Ramos (cell line): Measurements from ENCODE around the gene MEIS1.

Experiments
- in situ Hi-C: fragments of 300-500 bp; cut with MboI; formaldehyde crosslinking; loops from one replicate; pipeline ENCODE4 v1.14.3; 2022; ENCODE audit warnings: low sequenced_read_pairs; ENCODE audit not compliant: unreplicated experiment

MEIS1 gene

DNA sequence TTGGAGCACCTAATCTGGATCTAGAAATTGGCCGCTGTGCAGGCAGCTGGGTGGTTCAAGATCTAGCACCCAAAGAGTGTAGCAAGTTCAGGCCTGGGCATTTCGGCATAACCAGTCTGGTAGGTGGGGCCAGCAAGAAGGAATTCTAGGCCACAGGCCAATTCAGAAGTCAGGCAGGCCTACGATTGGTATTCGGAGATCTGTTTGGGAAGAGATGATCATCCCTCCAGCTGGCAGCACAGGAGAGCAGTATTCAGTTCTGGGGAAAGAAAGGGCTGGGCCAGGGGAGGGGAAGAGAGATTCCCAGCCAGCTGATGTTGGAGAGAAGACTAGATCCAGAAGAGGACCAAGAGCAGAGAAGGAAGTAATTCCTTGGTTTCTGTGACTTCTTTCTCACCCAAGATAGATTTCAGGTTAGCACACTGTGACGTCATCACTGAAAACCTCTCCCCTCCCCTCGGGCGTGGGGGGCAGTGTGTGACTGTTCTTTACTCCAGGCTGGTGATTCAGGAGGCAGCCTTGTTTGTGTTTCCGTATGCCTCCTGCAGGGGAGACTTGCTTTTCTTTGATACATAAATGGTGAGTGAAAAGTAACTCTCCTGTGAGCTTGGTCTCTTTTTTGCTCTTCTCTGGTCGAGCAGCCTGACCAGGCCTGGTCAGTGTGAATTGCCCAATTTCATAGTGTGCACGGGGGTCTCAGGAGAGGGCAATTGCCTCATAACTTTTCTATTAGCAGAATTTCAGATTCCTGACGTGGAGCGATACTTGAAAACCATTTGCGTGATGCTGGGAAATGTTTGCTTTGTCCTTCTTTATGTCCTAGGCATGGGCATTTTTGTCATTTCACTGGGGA lies 61.1 kb downstream of the MEIS1 start:
- in situ Hi-C loops = no loop called here

DNA sequence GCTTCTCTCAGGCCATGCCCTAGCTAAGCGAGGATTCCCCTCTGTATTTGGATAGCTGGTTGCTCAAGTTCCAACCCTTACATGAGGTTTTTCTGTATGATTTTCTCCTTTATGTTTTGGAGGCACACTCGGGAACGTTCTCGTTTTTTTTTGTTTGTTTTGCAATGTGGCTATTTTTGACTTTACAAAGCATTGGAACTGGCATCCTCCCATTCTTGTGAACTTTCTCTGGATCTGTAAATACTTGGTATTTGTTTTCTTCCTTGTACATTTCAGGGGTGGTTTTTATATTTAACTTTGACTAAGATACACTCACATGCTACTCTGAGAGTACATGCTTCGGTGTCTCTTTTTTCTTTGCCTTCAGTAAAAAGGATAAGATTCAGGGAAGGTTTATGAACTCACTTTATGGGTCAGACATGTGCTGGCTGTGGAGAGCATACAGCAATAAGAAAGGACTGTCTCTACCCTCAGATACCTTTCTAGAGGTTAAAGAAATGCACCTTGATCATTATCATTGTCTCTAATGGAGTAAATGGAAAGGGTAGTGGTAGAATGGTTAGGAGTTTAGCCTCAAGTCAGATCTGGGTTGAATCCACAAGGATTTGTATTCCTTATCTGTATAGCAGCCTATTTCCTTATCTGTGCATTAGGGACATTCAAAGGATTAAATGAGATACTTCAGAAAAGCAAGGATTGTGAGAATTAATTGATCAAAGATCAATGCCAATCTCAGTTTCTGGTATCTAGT lies 61.9 kb downstream of the MEIS1 start:
- in situ Hi-C loops = no loop called here

GRCh38 chr2:66497431-66498288 lies 62.7 kb downstream of the MEIS1 start:
- in situ Hi-C loops = no loop called here

DNA sequence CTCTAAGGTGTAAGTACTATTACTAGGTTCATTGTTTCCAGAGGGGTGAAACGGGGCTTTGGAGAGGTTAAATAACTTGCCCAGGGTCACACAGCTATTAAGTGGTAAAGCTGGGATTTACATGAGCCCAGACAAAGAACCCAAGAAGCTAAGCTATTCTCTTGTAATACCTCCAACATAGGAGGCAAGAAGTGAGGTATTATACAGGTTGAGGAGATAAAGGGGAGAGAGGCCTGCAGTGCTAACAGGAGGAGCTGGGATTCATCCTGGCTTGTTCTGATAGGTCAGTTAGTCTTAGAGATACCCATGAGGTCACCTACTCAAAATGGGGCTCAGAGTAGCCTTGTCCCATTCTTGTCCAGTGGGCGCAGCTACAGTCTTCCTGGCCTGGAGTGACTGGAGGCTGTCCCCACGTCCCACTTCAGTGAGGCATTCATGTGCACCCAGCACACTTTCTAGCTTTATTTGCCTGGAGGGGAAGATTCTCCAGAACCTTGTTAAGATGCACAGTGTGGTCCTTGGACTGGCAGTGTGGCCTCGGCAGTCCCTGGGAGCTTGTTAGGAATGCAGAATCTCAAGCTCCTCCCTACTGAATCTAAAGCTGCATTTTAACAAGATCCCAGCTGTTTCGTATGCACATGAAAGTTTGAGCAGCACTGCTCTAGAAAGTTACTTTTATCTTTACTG lies 63.5 kb downstream of the MEIS1 start:
- in situ Hi-C loops = no loop called here

DNA sequence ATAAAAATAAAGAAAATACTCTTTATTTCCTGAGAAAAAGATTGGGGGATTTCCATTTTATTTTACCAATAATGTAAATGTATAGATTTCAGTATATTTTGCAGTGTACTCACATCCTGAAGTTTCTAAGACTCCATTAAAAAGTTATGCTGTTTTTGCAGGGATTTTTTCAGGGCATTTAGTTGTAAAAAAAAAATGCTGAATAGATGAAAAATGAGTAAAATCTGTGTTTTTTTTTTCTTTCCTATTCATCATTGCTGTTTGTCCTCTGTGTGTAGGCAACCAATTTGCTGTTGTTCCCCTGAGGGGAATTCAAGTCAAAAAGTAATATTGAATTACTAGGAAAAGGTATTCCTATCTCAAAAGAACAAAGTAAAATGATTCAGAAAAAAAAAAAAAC lies 66.3 kb downstream of the MEIS1 start:
- in situ Hi-C loops = no loop called here

DNA sequence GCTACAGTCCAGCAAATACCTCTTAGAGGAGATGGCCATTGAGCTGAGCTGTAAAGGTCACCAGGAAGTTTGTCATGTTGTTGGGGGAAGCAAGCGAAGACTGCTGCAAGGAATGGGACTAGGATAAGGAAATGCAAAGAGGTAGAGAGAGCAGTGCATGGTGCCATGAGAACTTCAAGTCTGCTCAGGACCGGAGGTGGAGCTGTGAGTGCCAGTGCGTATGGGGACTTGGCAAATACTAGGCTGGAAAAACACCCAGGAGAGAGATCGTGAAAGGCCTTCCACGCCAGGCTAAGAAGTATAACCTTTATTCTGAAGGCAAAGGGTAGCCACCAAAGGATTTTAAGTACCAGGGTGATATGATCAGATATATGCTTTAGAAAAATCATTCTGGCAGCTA lies 71.3 kb downstream of the MEIS1 start:
- in situ Hi-C loops = no loop called here

DNA sequence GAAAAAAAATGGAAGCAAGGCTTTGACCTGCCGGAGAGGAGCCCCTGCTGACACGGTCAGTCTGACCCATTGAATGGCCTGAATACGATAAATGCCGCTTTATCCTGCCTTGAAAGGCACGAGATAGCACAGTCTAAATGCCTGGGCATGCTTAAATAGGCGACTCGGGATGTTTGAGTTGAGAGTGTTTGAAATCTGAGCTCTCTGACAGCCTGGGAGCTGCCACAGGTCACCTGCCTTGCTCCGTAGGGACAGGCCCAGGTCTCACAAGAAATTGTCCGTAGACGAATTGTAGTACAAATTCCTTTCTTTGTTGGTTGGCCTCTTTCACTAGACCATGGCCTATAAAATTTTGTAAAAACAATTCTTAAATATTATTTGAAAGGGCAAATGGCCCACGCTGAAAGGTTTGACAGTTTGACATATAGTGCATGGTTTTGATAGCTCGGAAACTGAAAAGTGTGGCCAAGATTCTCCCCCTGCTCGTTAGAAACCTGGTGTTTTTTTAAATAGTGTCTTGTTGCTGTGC lies 72.8 kb downstream of the MEIS1 start:
- in situ Hi-C loops = no loop called here

DNA sequence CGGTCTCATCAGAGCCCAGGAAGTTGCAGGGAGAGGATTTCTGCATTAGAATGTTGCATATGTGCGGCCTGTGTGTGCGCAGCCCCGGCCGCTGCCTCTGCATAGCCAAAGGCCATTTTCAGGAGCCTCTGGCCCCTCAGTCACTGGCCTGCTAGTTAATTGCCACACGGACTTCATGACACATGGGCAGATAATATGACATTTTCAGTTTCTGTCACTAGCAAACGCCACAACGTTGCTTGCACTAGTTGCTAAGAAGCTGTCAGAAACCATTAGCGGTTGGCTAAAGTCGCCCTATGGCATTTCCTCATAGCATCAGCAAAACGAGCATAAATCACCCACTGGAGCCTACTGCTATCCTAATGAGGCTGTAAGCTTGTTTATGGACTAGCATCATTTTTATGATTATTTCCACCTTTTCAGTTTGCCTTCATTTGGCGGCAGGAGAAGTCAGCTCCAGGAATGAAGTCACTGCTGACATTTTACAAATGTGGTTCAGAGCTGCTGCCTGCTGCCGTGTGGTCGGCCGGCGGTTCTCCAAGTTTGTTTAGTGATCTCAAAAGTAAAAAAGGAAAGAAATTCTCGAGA lies 73.7 kb downstream of the MEIS1 start:
- in situ Hi-C loops = no loop called here

- in situ Hi-C loops = no loop called here
These were observed 74.4 kb downstream of the MEIS1 start for GRCh38 chr2:66509326-66509811.

DNA sequence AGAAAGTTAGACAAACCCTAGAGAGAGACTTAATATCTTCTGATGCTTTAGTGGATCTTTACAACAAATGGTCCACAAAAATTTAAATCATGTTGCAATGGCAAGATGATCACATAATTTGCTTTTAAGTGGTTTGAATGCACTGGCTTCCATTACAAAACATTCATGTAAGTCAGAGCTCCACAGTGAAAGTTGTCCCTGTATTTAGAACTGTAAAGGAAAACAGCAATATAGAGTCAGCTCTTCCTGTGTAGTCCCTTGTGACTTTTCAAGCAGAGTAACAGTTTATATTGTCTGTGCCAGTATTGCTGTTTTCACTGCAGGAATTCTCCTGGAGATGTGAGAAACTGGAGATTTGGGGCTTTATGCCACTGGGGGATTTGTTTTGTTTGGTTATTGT lies 77.7 kb downstream of the MEIS1 start:
- in situ Hi-C loops = no loop called here

GRCh38 chr2:66515743-66516142 lies 80.8 kb downstream of the MEIS1 start:
- in situ Hi-C loops = no loop called here

DNA sequence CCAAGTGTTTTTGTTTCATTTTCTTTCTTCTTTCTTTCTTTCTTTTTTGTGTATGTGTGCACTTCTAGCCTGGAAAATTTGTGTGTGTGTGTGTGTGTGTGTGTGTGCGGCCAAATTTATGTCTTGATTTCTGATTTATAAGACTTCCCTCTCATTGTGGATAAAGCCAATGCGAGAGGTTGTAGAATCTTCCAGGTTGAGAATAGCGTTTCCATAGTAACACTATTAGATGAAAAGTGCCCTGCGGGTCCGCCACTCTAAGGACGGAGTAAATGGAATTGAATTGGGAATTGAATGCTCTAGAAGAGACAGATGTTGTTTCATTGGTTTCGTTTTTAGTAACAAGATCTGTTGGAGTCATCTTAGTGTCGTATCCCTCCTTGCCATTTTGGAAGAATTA lies 81.6 kb downstream of the MEIS1 start:
- in situ Hi-C loops = no loop called here

- in situ Hi-C loops = no loop called here
These were observed 82.8 kb downstream of the MEIS1 start for GRCh38 chr2:66517772-66518171.

GRCh38 chr2:66519264-66519843 lies 84.4 kb downstream of the MEIS1 start:
- in situ Hi-C loops = no loop called here

DNA sequence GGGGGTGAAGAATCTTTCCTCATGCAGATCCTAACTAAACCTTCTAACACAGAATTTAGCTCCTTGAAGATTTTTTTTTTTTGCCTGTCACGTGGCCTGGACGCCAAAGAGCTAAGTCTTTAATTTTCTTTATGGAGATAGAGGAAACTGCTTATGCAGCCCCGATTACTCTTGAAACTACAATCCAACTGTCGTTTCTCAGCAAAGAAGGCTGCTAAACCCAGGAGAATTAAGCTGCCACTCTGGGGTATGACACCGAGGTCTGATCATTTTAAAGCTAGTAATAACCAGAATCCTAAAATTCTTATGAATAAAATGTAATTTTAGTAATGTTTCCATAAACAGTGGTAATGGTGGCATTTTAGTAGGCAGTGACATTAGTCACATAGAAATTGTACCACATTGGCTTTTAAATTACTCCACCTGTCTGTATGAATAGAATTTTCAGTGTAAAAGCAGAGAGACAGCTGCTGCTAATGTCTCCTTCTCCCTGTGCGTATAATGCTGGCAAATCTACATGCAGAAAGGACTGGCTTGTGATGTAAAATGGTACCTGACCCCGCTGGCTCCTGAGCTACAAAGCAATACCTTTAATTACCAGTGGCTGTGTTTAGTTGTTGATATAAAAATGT lies 86.5 kb downstream of the MEIS1 start:
- in situ Hi-C loops = no loop called here

DNA sequence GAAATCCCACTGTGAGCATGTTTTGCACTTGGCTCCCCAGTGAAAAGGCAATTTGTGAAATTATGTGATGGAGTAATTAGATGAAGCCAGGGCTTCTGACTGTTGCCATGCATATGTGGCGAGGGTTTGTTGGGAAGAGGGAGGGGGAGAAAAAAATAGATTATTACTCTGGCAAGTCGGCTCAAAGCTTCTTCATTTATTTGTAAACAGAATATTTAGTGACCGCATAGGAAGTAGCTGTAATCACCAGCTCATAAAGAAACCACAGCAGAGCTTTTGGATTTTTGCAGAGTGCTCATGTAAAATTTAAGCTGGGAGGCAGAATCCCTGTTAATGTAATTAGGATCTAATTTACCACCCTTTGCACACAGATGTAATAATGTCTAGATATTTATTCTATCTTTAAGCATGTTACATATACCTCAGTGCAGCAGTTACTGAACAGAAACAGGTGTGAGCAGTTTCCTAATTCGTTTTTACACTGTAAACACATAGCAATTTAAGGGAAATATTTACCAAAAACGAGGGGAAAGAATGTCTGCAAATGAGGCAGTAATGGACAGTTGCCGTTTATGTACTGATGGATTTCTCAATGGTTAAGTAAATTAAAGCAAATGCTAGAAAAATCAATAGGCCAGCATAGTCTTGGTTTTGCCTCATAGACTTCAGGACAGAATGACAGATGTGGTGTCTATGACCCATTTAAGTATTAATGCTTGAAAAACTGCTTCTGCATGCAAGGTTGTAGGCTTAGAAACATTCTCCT lies 87.9 kb downstream of the MEIS1 start:
- in situ Hi-C loops = no loop called here

DNA sequence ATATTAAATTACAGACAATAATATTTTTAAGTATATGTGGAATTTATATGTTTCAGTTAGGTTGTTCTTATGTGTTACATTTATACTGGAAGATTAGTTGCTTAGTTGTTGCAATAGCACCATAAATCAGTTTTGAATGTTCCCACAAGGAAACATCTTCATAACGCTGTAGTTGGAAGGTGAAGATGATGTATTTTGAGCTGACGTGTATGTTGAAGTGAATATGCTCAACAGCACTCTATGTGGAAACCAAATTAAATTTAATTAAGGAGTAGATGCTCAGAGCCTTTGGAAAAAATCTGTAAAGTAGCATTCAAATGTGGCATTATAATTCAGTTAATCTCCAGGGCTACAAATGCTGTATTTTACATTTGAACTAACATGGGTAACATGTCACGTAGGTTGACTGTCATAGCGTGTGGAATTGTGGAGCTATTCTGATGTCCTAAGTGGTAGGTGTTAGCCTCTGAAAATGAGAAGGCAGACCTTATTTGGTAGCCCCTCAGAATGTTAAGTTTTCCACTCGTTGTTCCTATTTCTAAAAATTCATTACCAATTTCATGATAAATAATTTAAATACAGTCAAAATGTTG lies 88.5 kb downstream of the MEIS1 start:
- in situ Hi-C loops = no loop called here

- in situ Hi-C loops = no loop called here
These were observed 89.1 kb downstream of the MEIS1 start for GRCh38 chr2:66523990-66524389.
